ENCODE data around the gene TAPT1.

GRCh38 chr4:16176621-16177020, 49.6 kb downstream of the TAPT1 start:
- TF ChIP-seq, protein P1, sequence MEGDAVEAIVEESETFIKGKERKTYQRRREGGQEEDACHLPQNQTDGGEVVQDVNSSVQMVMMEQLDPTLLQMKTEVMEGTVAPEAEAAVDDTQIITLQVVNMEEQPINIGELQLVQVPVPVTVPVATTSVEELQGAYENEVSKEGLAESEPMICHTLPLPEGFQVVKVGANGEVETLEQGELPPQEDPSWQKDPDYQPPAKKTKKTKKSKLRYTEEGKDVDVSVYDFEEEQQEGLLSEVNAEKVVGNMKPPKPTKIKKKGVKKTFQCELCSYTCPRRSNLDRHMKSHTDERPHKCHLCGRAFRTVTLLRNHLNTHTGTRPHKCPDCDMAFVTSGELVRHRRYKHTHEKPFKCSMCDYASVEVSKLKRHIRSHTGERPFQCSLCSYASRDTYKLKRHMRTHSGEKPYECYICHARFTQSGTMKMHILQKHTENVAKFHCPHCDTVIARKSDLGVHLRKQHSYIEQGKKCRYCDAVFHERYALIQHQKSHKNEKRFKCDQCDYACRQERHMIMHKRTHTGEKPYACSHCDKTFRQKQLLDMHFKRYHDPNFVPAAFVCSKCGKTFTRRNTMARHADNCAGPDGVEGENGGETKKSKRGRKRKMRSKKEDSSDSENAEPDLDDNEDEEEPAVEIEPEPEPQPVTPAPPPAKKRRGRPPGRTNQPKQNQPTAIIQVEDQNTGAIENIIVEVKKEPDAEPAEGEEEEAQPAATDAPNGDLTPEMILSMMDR (IDR thresholded peaks at IDR 0.05; ENCODE audit: extremely low read depth in 1 of 2, insufficient read depth in 1 of 2, low read depth in 1 of 2, low read length in 2 of 2), result no peak
- TF ChIP-seq POLR2A (IDR thresholded peaks at IDR 0.05; ENCODE audit: low read depth, low read length) (no peak), EZH2 (IDR thresholded peaks at IDR 0.05; ENCODE audit: borderline replicate concordance, low read depth, low read length, severe bottlenecking) (no peak), POLR2AphosphoS5 (IDR thresholded peaks at IDR 0.05; ENCODE audit: insufficient read depth, low read depth, low read length) (no peak)
